GM19240 (cell line): ENCODE data around the gene OR1E2.
"Not testable (repeated sequence)": the region's sequence is repeated elsewhere in the genome, so short reads cannot be mapped to it uniquely, and the experiment has no call there.

Experiments used
- DNase-seq: peaks from one replicate; pipeline ENCODE4 v3.0.0; 2011; ENCODE audit warnings: low spot score; ENCODE audit not compliant: insufficient read length

The OR1E2 gene

GRCh38 chr17:3433741-3434140 is at the start of gene OR1E2:
TSS of gene OR1E2 (minus strand) at chr17:3433841. CDS start at chr17:3433841, 0 bp downstream.
- no peak for DNase-seq

GRCh38 chr17:3482852-3483251 is 49.2 kb upstream of the OR1E2 start:
- DNase-seq: no peak

- no peak for DNase-seq
Measured at GRCh38 chr17:3479988-3480387, 46.3 kb upstream of the OR1E2 start.

- no peak for DNase-seq
Measured at GRCh38 chr17:3475812-3476610, 42.4 kb upstream of the OR1E2 start, which contains the start of gene ASPA. TSS of gene ASPA (plus strand) at chr17:3475997. CDS start at chr17:3476160, 163 bp downstream.

- DNase-seq: no peak
Measured at GRCh38 chr17:3475251-3475685, 41.6 kb upstream of the OR1E2 start.

DNA sequence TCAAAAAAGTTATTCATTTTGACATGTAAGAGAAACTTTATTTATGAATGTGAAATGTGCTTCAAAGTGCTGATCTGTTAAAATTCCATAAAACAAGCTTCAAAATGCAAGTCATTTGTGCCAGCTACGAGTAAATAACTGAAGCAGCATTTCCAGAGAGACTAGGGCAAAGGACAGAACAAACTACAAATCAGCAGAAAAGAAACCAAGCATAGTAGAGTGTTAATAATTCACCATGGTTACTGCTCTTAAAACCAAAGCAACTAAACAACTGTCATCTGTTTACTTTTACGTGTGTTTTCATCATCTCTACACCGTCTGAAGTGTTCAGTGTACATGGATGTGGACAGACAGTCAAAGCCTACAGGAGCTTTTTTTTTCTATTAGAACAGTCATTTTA is 40.6 kb upstream of the OR1E2 start:
- no peak for DNase-seq

- no peak for DNase-seq
Measured at GRCh38 chr17:3472137-3472536, 38.5 kb upstream of the OR1E2 start.

- no peak for DNase-seq
Measured at GRCh38 chr17:3471599-3471998, 38.0 kb upstream of the OR1E2 start, which contains the start of gene SPATA22. TSS of gene SPATA22 (minus strand) at chr17:3471819. CDS start at chr17:3469325, 2,494 bp downstream.

- DNase-seq: no peak
Measured at GRCh38 chr17:3469529-3469928, 35.9 kb upstream of the OR1E2 start.

DNA sequence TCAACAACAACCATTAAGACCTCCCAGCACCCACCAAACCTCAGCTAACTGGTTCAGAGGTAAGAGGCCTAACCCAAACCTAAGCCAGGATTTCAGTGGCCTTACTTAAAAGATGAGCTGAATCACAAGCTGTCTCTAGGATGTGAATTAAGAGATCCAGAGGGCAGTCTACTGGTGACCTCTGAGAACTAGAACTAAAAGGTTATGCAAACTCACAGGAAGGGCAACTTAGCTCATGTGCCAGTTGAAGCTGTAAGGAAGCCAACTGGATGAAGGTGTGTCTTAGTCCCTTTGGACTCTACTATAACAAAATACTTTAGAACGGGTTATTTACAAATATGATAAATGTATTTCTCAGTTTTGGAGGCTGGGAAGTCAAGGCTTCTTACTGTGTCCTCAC is 32.7 kb upstream of the OR1E2 start:
- not testable (repeated sequence) for DNase-seq

GRCh38 chr17:3448059-3448665 is 14.5 kb upstream of the OR1E2 start:
- no peak for DNase-seq

- no peak for DNase-seq
Measured at GRCh38 chr17:3447625-3448024, 14.0 kb upstream of the OR1E2 start.

DNA sequence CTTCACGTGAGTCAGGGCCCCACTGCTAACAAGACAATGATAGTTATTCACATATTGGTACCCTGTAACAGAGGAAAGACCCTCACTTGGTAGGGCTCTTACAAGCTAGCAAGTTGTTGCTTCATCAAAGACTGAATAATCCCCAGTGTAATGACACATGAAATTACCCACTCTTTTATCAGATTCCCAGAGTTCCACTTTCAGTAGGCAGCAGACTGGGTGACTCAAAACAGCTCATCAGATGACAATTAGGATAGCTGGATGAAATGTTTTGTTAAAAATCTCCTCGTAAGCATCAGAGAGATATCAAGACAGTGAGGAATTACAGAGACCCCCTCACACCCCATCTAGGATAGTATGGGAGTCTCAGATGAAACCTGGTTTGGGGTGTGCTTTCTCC is 6.8 kb upstream of the OR1E2 start:
- DNase-seq: no peak

DNA sequence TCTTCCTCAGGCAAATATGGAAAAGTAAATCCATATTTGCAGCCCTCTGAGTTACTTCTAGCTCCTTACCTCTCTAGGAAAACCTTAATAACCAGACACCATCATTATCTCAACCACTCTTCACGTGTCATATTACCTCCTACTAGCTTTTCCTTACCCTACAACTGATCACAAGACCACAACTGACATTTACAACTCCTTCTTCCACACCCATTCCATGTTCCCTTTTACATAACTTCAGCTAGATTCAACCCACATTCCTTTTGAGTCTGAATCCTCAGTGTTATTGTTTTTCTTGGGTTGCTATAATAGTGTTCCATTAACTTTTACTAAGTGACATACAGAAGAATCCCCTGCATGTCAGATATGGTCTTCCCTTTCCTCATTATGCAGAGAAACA is 4.7 kb upstream of the OR1E2 start:
- no peak for DNase-seq

DNA sequence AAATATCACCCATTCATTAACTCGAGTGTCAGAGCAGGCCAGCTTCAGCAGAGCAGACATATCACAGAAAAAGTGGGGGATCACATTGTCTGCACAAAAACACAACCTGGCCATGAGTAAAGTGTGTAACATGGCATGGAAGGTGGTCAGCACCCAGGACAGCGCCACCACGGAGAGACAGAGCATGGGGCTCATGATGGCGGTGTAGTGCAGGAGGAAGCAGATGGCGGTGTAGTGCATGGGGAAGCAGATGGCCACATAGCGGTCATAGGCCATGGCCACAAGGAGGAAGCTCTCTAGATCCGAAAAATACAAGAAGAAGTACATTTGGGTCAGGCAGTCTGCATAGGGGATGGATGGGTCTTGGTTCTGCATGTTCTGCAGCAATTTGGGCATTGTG is 426 bp downstream of the OR1E2 start:
- not testable (repeated sequence) for DNase-seq

- DNase-seq: no peak
Measured at GRCh38 chr17:3418222-3418621, 15.4 kb downstream of the OR1E2 start.

- DNase-seq: no peak
Measured at GRCh38 chr17:3415610-3416009, 18.0 kb downstream of the OR1E2 start.

DNA sequence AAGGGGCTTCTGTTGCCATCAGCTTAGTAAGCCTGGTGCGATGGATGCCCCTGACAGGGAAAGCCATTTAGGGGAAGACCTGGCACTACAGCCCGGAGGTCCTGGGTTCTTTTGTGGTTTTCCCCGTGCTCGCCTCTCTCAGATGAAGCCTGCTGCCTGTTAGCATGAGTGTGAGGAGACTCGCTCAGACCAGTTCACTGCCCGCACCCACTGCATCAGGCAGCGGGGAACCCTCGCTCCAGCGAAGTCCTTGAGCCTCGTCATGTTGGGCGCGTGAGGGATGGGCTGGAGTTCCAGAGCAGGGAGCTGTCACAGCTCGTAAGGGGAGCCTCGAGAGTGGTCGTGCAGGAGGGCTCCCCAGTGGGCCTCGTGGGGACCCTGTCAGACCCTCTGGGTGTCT is 21.4 kb downstream of the OR1E2 start:
- not testable (repeated sequence) for DNase-seq

- no peak for DNase-seq
Measured at GRCh38 chr17:3411070-3411469, 22.6 kb downstream of the OR1E2 start, which contains the start of gene OR3A3. TSS of gene OR3A3 (plus strand) at chr17:3411370.

- DNase-seq: not testable (repeated sequence)
Measured at GRCh38 chr17:3403856-3404255, 29.8 kb downstream of the OR1E2 start.

DNA sequence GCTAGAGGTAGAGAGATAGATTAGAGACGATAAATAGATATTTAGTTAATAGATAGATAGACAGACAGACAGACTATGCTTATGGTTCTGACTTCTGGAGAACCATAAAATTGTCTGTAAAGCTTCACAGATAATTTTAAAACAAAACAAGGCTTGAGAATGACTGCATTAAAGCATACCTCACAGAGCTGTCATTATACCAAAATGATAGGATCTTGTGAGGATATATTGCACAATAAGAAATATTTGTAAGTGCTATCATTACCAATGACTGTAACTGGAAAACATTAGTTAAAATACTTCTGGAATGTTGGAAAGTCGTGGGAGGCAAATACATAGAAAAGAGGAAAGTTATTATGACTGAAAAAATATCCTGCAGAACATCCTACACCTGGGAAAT is 31.9 kb downstream of the OR1E2 start:
- DNase-seq: no peak

DNA sequence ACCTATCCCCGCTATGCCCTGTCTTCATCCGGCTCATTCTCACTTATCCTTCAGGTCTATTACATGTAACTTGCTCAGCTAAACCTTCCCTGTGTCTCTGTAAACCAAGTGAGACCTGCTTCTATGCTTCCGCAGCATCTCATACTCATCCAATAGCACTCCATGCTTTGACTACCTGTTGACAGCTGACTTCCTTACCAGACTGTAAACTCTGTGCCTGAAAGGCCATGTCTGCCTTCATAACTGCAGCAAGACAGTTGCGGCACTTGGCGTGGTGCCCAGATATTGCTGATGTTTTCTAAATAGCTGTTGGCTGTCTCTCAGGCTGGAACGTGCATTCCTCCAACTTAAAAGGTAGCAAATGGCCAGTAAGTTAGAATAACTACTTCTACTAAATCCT is 33.6 kb downstream of the OR1E2 start:
- DNase-seq: no peak

GRCh38 chr17:3398310-3398709 is 35.3 kb downstream of the OR1E2 start, which contains the start of gene OR1E1:
TSS of gene OR1E1 (minus strand) at chr17:3398410. CDS start at chr17:3398410, 0 bp downstream.
- DNase-seq: no peak
